Muscle of back (tissue), 11 donors: ENCODE results near the gene NDUFAF7. TPM values are rescaled to one million over a fixed set of nuclear protein-coding genes. Genes with fewer than 3 reads are reported as not detected.
"Not testable (repeated sequence)": the region's sequence is repeated elsewhere in the genome, so short reads cannot be mapped to it uniquely, and the experiment has no call there.

Experiments
- DNase-seq, 3 donors: peaks; one replicate each; pipeline versions ENCODE4 v3.0.0 to v3.0.0-alpha.2; 2013
- polyA plus RNA-seq, 10 donors: library from polyadenylated mRNA; unstranded; fragments of 120-200 nt; gene quantifications; one replicate each; pipeline ENCODE4 v1.2.1, GENCODE V29; 2013; ENCODE audit not compliant: insufficient read length in 10 of 10

The NDUFAF7 gene
- polyA plus RNA-seq, 10 donors, result 11.3 to 24.1 (median 15.2) TPM

DNA sequence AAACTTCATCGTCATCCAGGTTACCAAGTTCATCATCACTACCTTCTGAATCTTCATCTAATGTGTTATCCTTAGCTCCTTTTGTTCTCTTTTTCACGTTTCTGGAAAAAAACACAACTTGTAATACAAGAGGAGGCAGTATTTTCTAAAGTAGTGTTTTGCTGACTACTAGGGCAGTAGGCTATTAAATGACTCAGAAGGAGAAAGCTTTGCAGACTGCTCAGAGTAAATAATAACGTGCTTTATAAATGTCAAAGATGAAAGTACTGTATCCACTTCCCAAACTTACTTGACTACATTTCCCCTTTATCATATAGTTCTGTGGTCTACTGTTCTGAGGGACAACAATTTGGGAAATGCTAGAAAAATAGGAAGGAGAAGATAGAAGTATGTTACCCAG is 19.5 kb upstream of the NDUFAF7 start:
- DNase-seq, result no peak

DNA sequence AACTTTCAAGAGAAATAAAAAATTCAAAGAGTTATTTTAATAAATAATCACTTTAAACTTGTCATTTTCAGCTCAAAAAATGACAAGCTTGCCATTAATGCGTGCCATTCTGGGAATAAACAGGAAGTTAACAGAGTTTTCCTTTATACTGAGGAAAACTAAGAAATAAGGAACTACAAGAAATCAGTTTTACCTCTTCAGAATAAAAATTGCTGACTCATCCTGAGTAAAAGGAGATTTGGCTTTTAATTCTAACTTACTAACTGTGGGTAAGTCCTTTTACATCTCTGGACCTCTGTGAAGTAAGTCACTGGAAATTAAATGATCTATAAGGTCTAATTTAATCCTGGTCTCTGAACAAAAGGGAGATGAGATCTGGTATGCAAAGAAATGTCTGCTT is 16.2 kb upstream of the NDUFAF7 start:
- no peak for DNase-seq

GRCh38 chr2:37219046-37219445 is 12.4 kb upstream of the NDUFAF7 start:
- no peak for DNase-seq

- DNase-seq, result no peak
Measured at GRCh38 chr2:37223131-37223530, 8.3 kb upstream of the NDUFAF7 start.

GRCh38 chr2:37224063-37224462 is 7.4 kb upstream of the NDUFAF7 start:
- no peak for DNase-seq

GRCh38 chr2:37225129-37225528 is 6.3 kb upstream of the NDUFAF7 start:
- not testable (repeated sequence) for DNase-seq

DNA sequence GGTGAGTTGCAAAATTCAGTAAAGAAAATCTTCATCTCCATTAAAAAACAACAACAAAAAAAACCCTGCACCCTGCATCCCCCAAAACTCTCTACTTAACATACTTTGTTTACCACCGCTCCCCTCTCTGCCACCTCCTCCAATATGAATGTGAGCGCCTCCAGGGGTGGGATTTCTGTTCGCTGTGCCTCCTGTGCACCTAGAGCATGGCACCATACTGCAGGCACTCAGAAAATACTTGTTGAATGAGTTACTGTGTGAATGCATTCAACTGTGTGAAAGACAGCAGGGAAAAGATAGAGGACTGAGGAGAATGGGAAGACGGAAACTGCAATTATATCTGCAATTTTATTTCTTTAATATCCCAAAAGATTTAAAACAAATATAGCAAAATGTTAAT is 4.6 kb upstream of the NDUFAF7 start:
- DNase-seq, result no peak

DNA sequence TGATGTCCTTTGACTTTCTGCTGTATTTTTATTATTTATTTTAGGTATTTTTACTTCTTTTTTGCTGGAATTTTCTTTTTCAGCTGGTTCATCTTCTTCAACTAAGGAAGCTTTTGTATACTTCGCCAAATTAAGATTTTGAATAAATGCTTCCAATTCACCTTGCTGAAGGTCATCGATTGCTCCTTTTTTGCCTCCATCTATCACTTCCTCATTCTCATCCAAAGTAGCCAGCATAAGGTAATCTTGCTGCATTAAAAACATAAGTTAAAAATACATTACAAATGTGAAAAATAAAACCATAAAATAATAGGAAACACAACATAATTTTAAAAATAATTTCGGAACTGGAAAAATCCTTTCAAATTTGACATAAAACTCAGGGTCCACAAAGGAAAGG is 2.7 kb upstream of the NDUFAF7 start:
- no peak for DNase-seq

DNA sequence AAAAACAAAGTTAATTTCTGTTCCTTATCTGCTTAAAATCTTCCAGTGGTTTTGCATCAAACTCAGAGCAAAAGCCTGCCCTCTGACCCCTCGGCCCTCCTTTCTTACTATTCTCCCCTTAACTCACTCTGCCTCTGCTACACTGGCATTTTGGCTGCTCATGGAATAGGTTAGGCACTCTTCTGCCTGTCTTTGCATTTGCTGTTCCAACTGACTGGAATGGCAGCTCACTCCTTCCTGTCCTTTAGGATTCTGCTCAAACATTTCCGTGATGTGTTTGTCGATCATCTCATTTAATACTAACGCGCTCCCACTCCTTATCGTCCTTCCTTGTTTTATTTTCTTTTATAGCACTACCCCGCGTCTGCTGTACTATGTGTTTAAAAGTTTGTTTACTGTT is 877 bp upstream of the NDUFAF7 start:
- no peak for DNase-seq

DNA sequence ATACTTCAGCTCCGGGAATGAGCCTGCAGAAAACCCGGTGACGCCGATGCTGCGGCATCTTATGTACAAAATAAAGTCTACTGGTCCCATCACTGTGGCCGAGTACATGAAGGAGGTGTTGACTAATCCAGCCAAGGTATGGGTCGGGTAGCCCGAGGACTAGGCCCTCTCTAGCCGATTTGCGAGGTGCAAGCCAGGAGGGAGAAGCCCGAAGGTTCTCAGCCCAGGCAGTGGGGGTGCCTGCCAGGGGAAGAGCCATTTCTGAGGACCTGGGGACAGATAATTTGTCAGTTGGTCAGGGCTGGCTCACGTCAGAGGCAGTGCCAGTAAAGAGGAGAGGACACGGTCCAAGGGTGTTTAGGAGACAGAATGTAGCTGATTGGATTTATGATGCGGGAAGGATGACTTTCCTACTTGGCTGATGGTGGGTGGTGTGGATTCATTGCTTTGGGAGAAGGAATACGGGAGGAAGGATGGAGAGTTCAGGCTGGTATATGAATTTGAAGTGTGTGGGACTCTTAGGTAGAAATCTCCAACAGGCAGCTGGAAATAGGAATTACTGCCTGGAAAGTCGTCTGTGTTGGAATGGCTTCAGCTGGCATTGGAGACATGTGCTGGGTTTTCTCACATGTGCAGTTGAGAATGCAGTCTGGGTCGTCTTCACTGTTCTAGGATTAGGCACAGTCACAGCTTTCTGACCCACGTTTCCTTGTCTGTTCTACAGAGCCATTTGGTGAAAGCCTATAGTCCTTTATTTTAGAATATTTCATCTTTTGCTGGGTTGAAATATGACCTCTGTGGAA is 874 bp downstream of the NDUFAF7 start:
- peak in 1 of 3 donors; percentile 16 for DNase-seq

- DNase-seq, result no peak
Measured at GRCh38 chr2:37243435-37243834, 12.0 kb downstream of the NDUFAF7 start.

DNA sequence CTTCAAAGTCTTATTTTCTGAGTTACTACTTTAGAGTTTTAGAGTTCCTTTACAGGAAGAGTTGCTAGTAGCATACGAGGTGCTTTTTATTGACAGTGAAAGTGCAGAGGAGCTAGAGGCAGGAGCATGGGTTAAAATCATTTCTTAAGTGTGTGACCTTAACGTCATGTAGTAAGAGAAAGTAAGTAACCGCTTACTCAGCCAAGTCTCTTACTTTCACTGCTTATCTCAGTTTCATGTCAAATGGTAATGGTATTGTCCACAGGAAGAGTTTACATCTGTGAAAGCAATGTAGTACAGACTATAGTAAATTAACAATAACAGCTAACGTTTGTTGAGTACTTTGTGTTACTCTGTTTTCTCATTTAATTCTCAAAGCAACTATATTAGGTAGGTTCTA is 12.6 kb downstream of the NDUFAF7 start:
- DNase-seq, result no peak

- no peak for DNase-seq
Measured at GRCh38 chr2:37244755-37245154, 13.3 kb downstream of the NDUFAF7 start.

GRCh38 chr2:37246205-37246604 is 14.7 kb downstream of the NDUFAF7 start:
- DNase-seq, result no peak

DNA sequence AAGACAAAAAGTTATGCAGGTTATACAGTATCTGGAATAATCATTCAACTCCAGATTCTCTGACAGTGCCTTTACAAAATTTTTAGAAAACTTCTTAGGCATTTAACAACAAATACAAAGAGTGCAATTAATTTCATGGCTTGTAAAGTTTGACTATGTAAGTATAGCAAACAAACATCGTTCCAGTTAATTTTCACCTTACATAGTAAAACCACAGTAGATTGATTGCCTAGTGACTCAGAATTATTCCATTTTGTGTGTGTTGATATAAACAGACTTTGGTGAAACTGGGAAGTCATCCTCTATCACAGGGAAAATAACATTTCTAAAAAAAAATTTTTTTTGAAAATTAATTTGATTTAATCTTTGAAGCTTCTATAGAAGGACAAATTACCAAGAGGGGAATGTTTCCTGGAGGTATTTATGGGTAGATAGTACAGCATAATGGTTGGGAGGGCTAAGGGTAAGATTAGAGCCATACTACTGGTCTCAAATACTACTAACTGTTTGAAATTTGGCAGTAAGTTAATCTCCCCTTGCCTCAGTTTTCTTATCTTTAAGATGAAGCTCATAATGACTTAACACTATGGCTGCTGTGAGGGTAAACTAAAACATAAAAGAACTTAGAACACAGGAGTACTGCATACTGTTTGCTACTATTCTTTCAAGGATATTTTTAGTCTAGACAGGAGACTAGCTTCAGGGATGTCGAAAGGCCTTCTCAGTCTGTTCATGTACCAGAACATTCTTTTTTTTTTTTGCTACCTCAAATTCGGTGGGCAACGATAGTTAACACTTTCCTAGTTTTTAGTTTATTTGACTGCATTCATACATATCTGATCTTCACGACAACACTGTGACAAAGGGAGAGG is 19.6 kb downstream of the NDUFAF7 start:
- DNase-seq, result no peak

DNA sequence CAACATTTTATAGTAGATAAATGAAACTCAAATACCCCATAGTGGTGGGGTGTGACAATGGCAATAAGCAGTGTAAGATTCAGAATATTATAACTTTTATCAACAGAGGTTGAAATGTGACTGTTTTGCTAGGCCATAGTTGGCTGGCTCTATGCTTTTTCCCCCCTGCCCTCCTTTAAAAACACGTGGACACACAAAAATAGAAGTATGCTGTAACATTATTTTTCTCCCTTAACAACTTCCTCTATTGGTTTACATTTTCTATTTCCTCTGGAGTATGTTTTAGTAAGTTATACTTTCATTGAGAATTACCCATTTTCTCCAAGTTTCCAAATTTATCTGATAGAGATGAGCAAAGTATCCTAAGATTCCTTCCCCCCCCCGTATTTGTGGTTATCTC is 31.1 kb downstream of the NDUFAF7 start:
- DNase-seq, result no peak

- DNase-seq, result no peak
Measured at GRCh38 chr2:37263839-37264238, 32.4 kb downstream of the NDUFAF7 start.

DNA sequence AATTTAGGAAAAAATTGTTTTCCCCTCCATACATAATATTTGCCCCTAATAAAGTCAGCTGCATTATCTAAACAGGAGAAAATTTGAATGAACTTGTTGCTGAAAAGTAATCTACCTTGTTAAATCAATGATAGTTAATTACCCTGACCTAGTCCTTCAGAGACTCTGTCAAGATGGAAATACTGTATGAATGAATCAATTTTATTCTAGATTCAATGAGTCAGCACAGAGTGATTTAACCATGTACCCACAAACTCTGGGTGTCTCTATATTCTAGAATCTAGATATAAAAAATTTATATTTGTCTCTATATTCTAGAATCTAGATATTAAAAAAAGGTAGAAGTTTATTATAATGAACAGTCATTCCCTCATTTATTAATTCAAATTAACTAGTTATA is 36.2 kb downstream of the NDUFAF7 start:
- no peak for DNase-seq

DNA sequence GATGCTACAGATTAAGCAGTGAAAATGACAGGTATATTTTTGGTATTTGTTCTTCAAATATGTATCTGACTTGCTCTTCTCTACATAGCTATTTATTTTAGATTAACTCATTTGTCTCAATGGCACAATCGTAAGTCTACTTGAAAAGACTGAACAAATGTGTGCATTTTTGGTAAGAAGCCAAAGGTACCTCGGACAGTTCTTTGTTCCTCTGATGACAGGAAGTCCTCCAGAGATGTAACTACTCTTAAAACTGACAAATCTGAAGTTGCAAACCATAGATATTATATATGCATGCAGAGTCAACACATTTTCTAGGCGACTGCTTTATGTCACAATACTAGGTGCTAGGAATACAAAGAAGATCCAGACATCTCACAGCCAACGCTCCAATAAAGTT is 36.7 kb downstream of the NDUFAF7 start:
- no peak for DNase-seq

- DNase-seq, result no peak
Measured at GRCh38 chr2:37271376-37272067, 40.1 kb downstream of the NDUFAF7 start.

- DNase-seq, result no peak
Measured at GRCh38 chr2:37274359-37274965, 43.0 kb downstream of the NDUFAF7 start.

DNA sequence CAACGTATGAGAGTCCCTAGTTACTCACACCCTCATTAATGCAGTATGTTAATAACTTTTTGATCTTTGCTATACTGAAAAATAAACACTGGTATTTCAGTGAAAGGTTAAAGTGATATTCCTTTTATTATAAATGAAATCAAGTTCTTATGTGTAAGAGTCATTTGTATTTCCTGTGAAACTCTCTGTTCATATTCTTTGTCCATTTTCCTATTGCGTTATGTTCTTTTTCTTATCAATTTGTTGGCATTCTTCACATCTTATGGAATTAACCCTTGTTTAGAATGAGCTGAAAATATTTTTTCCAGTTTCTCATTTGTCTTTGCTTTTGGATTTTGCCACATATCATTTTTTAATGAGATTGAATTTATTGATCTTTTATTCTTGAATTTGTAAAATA is 44.8 kb downstream of the NDUFAF7 start:
- no peak for DNase-seq
